Measurements from ENCODE around the gene TTC39B.
"Not testable (repeated sequence)": the region's sequence is repeated elsewhere in the genome, so short reads cannot be mapped to it uniquely, and the experiment has no call there.

Gene TTC39B

GRCh38 chr9:15306757-15307522, at the start of gene TTC39B:
Gene TTC39B, minus strand, starts transcription at chr9:15307216. Its CDS starts 91 bp downstream, at chr9:15307125.
- DNase-seq (ENCODE audit: low read depth) = peak; percentile 61

- no peak for DNase-seq (ENCODE audit: low read depth)
Measured at GRCh38 chr9:15355669-15356068, 48.7 kb upstream of the TTC39B start.

GRCh38 chr9:15354713-15355112, 47.7 kb upstream of the TTC39B start:
- DNase-seq (ENCODE audit: low read depth) = no peak

GRCh38 chr9:15353892-15354291, 46.9 kb upstream of the TTC39B start:
- no peak for DNase-seq (ENCODE audit: low read depth)

GRCh38 chr9:15352306-15352705, 45.3 kb upstream of the TTC39B start:
- no peak for DNase-seq (ENCODE audit: low read depth)

- DNase-seq (ENCODE audit: low read depth) = no peak
Measured at GRCh38 chr9:15349892-15350761, 43.1 kb upstream of the TTC39B start.

GRCh38 chr9:15346837-15347236, 39.8 kb upstream of the TTC39B start:
- DNase-seq (ENCODE audit: low read depth) = no peak

- no peak for DNase-seq (ENCODE audit: low read depth)
Measured at GRCh38 chr9:15344191-15344590, 37.2 kb upstream of the TTC39B start.

GRCh38 chr9:15333376-15333881, 26.4 kb upstream of the TTC39B start:
- DNase-seq (ENCODE audit: low read depth) = no peak

GRCh38 chr9:15332939-15333338, 25.9 kb upstream of the TTC39B start:
- DNase-seq (ENCODE audit: low read depth) = no peak

- DNase-seq (ENCODE audit: low read depth) = no peak
Measured at GRCh38 chr9:15329539-15330109, 22.6 kb upstream of the TTC39B start.

- no peak for DNase-seq (ENCODE audit: low read depth)
Measured at GRCh38 chr9:15328946-15329345, 21.9 kb upstream of the TTC39B start.

GRCh38 chr9:15322695-15323094, 15.7 kb upstream of the TTC39B start:
- not testable (repeated sequence) for DNase-seq (ENCODE audit: low read depth)

GRCh38 chr9:15319661-15320060, 12.6 kb upstream of the TTC39B start:
- not testable (repeated sequence) for DNase-seq (ENCODE audit: low read depth)

GRCh38 chr9:15317836-15318235, 10.8 kb upstream of the TTC39B start:
- DNase-seq (ENCODE audit: low read depth) = no peak

GRCh38 chr9:15311607-15312006, 4.6 kb upstream of the TTC39B start:
- DNase-seq (ENCODE audit: low read depth) = no peak

- DNase-seq (ENCODE audit: low read depth) = no peak
Measured at GRCh38 chr9:15310107-15310850, 3.3 kb upstream of the TTC39B start.

- DNase-seq (ENCODE audit: low read depth) = no peak
Measured at GRCh38 chr9:15308511-15308910, 1.5 kb upstream of the TTC39B start.

GRCh38 chr9:15307523-15307841, 466 bp upstream of the TTC39B start:
- no peak for DNase-seq (ENCODE audit: low read depth)

GRCh38 chr9:15306068-15306756, 804 bp downstream of the TTC39B start:
- DNase-seq (ENCODE audit: low read depth) = no peak

GRCh38 chr9:15305470-15305869, 1.5 kb downstream of the TTC39B start:
- DNase-seq (ENCODE audit: low read depth) = no peak

Data from stimulated activated CD8-positive, alpha-beta memory T cell treated with anti-CD3 and anti-CD28 coated beads, Interleukin-7, amount 100 ng/mL, for 24 hours (primary cell).